GM10847 (cell line): Measurements from ENCODE around the gene MAP7D1.

Experiments used
- POLR2A ChIP-seq: IDR thresholded peaks from 2 replicates; pipeline ENCODE4 v1.6.1; 2011; ENCODE audit not compliant: insufficient read length; ENCODE audit errors: extremely low read depth

MAP7D1 gene

GRCh38 chr1:36168514-36168913 is 12.6 kb downstream of the MAP7D1 start:
- no peak for TF ChIP-seq POLR2A

- TF ChIP-seq POLR2A: no peak
Measured at GRCh38 chr1:36170643-36171412, 14.9 kb downstream of the MAP7D1 start.

GRCh38 chr1:36172017-36172747 is 16.2 kb downstream of the MAP7D1 start:
- no peak for TF ChIP-seq POLR2A

GRCh38 chr1:36172983-36173382 is 17.0 kb downstream of the MAP7D1 start:
- no peak for TF ChIP-seq POLR2A

- TF ChIP-seq POLR2A: no peak
Measured at GRCh38 chr1:36174713-36175112, 18.8 kb downstream of the MAP7D1 start.

DNA sequence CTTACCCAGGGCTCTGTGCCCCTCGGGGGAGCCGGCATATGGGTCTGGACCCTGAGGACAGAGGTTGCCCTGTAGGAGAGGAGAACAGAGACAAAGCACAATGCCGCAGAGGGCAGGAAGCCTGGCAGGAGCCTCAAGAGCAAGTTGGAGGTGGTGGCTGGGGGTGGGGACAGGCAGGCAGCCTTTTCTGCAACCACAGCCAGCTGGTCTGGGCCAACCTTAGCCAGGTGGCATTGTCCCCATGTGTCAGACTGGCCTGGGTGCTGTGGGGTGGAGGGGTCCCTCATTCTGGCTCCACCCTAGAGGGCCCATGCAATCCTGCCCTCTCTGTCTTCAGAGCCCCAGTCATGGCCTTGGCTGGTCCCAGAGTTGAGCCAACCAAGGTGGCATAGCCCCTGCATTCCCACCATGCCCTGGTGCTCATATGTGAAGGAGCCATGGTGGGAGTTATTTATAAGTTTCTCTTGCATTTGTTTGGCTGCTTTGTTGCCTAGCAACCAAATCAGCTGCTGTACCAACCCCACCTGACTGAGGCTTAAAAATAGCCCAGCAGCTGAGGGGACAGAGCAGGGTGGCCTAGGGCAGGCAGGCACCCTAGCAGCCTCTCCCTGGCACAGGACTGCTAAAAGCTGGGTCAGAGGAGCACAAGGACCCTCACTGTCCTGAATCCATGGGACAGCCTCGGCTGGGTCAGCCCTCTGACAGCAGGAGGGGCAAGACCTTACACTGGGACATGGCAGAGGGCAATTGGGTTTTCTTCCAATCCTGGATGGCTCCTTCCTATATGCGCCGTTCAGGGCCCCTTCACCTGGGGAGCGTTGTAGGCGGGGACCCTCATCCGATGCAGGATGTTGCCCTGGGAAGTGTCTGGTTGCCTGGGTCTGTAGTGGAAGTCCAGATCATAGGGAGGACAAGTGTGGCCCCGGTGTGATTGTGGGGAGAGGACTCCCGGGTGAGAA is 19.5 kb downstream of the MAP7D1 start:
- TF ChIP-seq POLR2A: no peak

GRCh38 chr1:36176106-36176949 is 20.4 kb downstream of the MAP7D1 start:
- no peak for TF ChIP-seq POLR2A

- TF ChIP-seq POLR2A: no peak
Measured at GRCh38 chr1:36177589-36178431, 21.9 kb downstream of the MAP7D1 start.

- no peak for TF ChIP-seq POLR2A
Measured at GRCh38 chr1:36178471-36179219, 22.7 kb downstream of the MAP7D1 start.

GRCh38 chr1:36179220-36179600 is 23.2 kb downstream of the MAP7D1 start:
- TF ChIP-seq POLR2A: no peak

GRCh38 chr1:36182734-36183133 is 26.8 kb downstream of the MAP7D1 start:
- no peak for TF ChIP-seq POLR2A

GRCh38 chr1:36183309-36183856 is 27.4 kb downstream of the MAP7D1 start:
- TF ChIP-seq POLR2A: no peak
